Measurements from ENCODE around the gene ARID1A.

GRCh38 chr1:26739329-26739914 is 43.6 kb downstream of the ARID1A start:
- TF ChIP-seq CTCF (IDR thresholded peaks at IDR 0.05) (no peak), POLR2A (IDR thresholded peaks at IDR 0.05) (no peak)

All from right lobe of liver (tissue), 4 donors.